Measurements from ENCODE around the gene RGL3. TPM values are rescaled to one million over a fixed set of nuclear protein-coding genes. Genes with fewer than 3 reads are reported as not detected.
A peak's percentile ranks its signal among the peaks of the same experiment; 100 is the strongest.

The RGL3 gene
- total RNA-seq, 1 experiment from 2014 or later: not detected

DNA sequence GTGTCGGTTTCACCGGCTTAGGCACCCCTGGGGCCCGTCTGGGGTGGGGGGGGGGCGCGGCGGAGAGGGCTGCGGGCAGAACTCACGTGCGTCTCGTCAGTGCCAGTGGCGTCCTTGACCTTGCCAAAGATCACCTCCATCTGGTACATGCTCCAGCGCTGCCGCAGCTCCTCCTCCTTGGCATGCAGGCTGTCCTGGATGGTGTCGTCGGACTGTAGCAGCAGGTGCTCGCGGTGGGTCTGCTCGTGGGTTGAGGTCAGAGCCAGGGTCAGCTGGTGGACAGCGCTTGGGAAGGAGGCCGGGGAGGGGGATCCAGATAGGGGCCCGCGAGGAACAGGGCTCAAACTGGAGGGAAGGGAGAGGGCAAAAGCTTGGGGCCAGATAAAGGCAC lies 4.7 kb upstream of the RGL3 start:
- Mint-ChIP-seq H3K27me3 (ENCODE audit: insufficient read depth, unreplicated experiment) (peaks cover 11% of the 10 kb centered on the region), H3K27ac (ENCODE audit: low read depth, unreplicated experiment) (no peak overlapping the region), H3K4me3 (ENCODE audit: unreplicated experiment) (no peak overlapping the region), H3K36me3 (ENCODE audit: insufficient read depth, unreplicated experiment) (no peaks in the 10 kb centered on the region), H3K4me1 (ENCODE audit: insufficient read depth, unreplicated experiment) (no peaks in the 10 kb centered on the region), H3K9me3 (ENCODE audit: unreplicated experiment) (no peaks in the 10 kb centered on the region)
- DNase-seq (ENCODE audit: unreplicated experiment): no peak
- TF ChIP-seq, protein P1, sequence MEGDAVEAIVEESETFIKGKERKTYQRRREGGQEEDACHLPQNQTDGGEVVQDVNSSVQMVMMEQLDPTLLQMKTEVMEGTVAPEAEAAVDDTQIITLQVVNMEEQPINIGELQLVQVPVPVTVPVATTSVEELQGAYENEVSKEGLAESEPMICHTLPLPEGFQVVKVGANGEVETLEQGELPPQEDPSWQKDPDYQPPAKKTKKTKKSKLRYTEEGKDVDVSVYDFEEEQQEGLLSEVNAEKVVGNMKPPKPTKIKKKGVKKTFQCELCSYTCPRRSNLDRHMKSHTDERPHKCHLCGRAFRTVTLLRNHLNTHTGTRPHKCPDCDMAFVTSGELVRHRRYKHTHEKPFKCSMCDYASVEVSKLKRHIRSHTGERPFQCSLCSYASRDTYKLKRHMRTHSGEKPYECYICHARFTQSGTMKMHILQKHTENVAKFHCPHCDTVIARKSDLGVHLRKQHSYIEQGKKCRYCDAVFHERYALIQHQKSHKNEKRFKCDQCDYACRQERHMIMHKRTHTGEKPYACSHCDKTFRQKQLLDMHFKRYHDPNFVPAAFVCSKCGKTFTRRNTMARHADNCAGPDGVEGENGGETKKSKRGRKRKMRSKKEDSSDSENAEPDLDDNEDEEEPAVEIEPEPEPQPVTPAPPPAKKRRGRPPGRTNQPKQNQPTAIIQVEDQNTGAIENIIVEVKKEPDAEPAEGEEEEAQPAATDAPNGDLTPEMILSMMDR (IDR thresholded peaks at IDR 0.05; ENCODE audit: unreplicated experiment): no peak
- ChIA-PET POLR2A (interaction anchor here (0.6 to 1.6 kb wide), 3 partner anchors 11 to 195 kb away, joined by 3 to 5 read pairs (median 3); partner anchors contain the start of genes ODAD3 and SWSAP1), CTCF (interaction anchor here (0.5 to 1.7 kb wide), 3 partner anchors 11 to 40 kb away, joined by 3 to 8 read pairs (median 4); partner anchors contain the start of genes EPOR and ODAD3)
- no TSS peak for BruUV-seq (replicated peaks)
- intact Hi-C loops (cut with micrococcal nuclease): no loop called here

DNA sequence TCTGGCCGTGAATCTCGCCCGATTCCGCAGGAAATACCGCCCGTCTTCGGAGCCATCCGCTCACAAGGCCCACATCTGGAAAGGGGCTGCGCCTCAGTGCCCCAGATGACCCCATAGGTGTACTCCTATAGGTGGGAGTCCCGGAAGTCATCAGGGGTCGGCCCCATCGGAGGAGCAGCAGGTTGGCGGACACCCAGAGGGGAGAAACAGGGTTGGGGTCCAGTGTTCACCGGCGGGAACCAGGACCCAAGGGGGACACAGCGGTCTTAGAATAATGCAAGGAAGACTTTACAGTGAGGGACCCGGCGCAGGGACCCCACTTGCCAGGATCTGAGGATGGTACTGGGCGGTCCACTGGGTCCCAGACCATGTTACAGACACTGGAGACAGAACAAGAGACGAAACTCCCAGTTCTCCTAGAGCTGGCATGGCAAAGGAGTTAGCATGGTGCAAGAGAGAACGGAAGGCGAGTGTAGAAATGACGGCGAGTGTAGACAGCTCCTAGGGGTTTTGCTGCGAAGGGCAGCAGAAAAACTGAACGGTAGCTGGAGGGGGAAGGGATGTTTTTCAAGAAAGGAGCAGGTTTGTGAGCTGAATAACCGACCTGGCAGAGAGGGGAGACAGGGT lies 4.2 kb upstream of the RGL3 start:
- TF ChIP-seq, protein P1 (IDR thresholded peaks at IDR 0.05; ENCODE audit: unreplicated experiment): no peak
- Mint-ChIP-seq H3K27me3 (ENCODE audit: insufficient read depth, unreplicated experiment) (peaks cover 11% of the 10 kb centered on the region), H3K36me3 (ENCODE audit: insufficient read depth, unreplicated experiment) (no peaks in the 10 kb centered on the region), H3K9me3 (ENCODE audit: unreplicated experiment) (no peaks in the 10 kb centered on the region), H3K4me3 (ENCODE audit: unreplicated experiment) (no peak overlapping the region), H3K4me1 (ENCODE audit: insufficient read depth, unreplicated experiment) (no peaks in the 10 kb centered on the region), H3K27ac (ENCODE audit: low read depth, unreplicated experiment) (no peak overlapping the region)
- ChIA-PET CTCF (interaction anchor here (0.5 to 1.7 kb wide), 4 partner anchors 11 to 42 kb away, joined by 3 to 8 read pairs (median 4); partner anchors contain the start of genes EPOR and ODAD3), POLR2A (interaction anchor here (0.6 to 1.6 kb wide), 2 partner anchors 49 to 194 kb away, joined by 3 to 5 read pairs; partner anchors contain the start of gene SWSAP1)
- intact Hi-C loops (cut with micrococcal nuclease): no loop called here
- DNase-seq (ENCODE audit: unreplicated experiment): no peak
- BruUV-seq (replicated peaks): no TSS peak

DNA sequence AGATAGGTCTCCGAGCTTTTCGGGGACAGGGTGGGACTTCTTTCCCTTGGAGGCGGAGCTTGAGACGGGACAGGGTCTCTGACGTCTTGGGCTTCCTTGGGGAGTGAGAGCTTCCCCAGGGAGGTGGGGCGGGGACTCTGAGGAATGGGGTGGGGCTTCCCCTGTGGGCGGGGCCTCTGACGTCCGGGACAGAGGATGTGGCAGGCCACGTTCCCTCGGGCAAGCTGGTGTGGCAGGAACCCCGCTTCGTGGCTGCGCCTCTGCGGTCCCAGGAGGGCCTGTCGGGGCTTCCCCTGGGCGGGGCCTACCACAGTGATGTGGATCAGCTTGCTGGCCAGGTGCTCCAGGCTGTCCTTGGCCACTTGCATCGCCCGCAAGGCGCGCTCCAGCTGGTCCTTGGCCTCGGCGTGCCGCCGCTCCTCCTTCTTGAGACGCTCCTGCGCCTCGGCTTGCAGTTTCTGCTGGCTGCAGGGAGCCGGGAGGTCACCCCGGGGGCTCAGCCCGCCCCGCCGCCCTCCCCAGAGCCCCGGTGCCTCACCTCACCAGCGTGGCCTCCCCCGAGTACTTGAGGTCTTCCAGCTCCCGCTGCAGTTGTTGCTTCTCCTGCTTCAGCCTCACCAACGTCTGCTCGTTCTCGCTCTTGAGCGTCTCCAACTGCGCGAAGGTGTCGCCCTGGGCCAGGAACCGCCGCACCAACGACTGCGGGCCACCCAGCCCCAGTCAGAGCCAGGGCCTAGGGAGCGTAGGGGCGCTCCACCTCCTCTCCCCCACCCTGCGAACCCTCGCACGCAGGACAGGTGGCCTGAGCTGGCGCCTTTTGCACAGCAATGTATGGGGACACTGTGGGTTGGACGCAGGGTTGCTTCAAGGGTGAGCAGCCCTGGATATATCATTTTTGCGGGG lies 3.3 kb upstream of the RGL3 start:
- H3K27me3 Mint-ChIP-seq (ENCODE audit: insufficient read depth, unreplicated experiment): peaks cover 11% of the 10 kb centered on the region
- H3K9me3 Mint-ChIP-seq (ENCODE audit: unreplicated experiment): no peaks in the 10 kb centered on the region
- TF ChIP-seq, protein P1 (IDR thresholded peaks at IDR 0.05; ENCODE audit: unreplicated experiment): no peak
- intact Hi-C loops (cut with micrococcal nuclease): no loop called here
- H3K4me3 Mint-ChIP-seq (ENCODE audit: unreplicated experiment): no peak overlapping the region
- ChIA-PET POLR2A (interaction anchor here (1.2 to 1.6 kb wide), 2 partner anchors 12 to 48 kb away, joined by 3 to 5 read pairs; partner anchors contain the start of genes ODAD3 and SWSAP1), CTCF (interaction anchor here (0.7 to 1.0 kb wide), 3 partner anchors 15 to 41 kb away, joined by 3 to 5 read pairs (median 4); no protein-coding TSS in a partner anchor)
- BruUV-seq (replicated peaks): no TSS peak
- H3K36me3 Mint-ChIP-seq (ENCODE audit: insufficient read depth, unreplicated experiment): no peaks in the 10 kb centered on the region
- H3K4me1 Mint-ChIP-seq (ENCODE audit: insufficient read depth, unreplicated experiment): no peaks in the 10 kb centered on the region
- DNase-seq (ENCODE audit: unreplicated experiment): peak; percentile 45
- no peak overlapping the region for H3K27ac Mint-ChIP-seq (ENCODE audit: low read depth, unreplicated experiment)

All from MCF 10A (cell line).